Mucosa of descending colon (tissue), 3 donors: Measurements from ENCODE around the gene GALNT3. TPM values are rescaled to one million over a fixed set of nuclear protein-coding genes. Genes with fewer than 3 reads are reported as not detected.

Source experiments
- ATAC-seq: fragments of 200-7000 bp; cut with Tn5 transposase; one replicate; pipeline ENCODE4 v1.9.1; 2020; ENCODE audit warnings: mild to moderate bottlenecking, moderate library complexity
- DNase-seq, 3 donors: peaks; one replicate each; pipeline ENCODE4 v3.0.0-alpha.2; 2020
- H3K36me3 ChIP-seq: fragments of 200-600 bp; one replicate; pipeline ENCODE4 v1.8.0; 2021; ENCODE audit warnings: low read depth, mild to moderate bottlenecking
- H3K4me1 ChIP-seq: fragments of 200-600 bp; one replicate; pipeline ENCODE4 v1.8.0; 2021; ENCODE audit warnings: low read depth, mild to moderate bottlenecking
- H3K4me3 ChIP-seq: fragments of 200-600 bp; one replicate; pipeline ENCODE4 v1.8.0; 2021; ENCODE audit warnings: mild to moderate bottlenecking
- H3K9me3 ChIP-seq: fragments of 200-600 bp; one replicate; pipeline ENCODE4 v1.8.0; 2021; ENCODE audit warnings: mild to moderate bottlenecking
- intact Hi-C, 2 donors: fragments of 100-400 bp; cut with DNase I in 1 of 2; cut with micrococcal nuclease in 1 of 2; formaldehyde crosslinking; loops; one replicate each; pipeline versions ENCODE4 v1.11.0 to v1.11.1; 2022; cut with DNase I, micrococcal nuclease
- long read RNA-seq, 2 donors: library from polyadenylated mRNA; unstranded; transcript quantifications; one replicate each; pipeline ENCODE4 v2.0.0, GENCODE V29; 2019 to 2021
- total RNA-seq, 3 donors: library from RNA; stranded (reverse); fragmentation: NEBNext Ultra II Directional in 2 of 3; extraction: Animal tissue kit (Norgen Biotek cat#: 25700) in 2 of 3; gene quantifications; one replicate each; pipeline versions ENCODE4 v1.2.1 to v1.2.4, GENCODE V29; 2021 to 2023
- TF ChIP-seq, protein P1 (sequence below): fragments of 200-600 bp; IDR thresholded peaks from one replicate; pipeline ENCODE4 v1.8.0; 2022; ENCODE audit warnings: antibody characterized with exemption, mild to moderate bottlenecking
- donor health status: DM: no; HTN: no; CAD: no; lungs with moderate emphysema.
- donor health status: DM: no; HTN: no; CAD: no.
- donor health status: DM: no; HTN: yes; CAD: no.

Gene GALNT3
- total RNA-seq: 10 to 100 TPM; 33.4 to 82.8 (median 81.0) TPM
- long read RNA-seq, donor 1, transcript GALNT3-201 (11 exons, 3,868 nt): major isoform, 52 of 62 reads
- long read RNA-seq, donor 1, partial matches to known transcripts: 3 of 62 reads
- long read RNA-seq, donor 1, other reads (novel, unspliced or antisense): 7 of 62 reads
- long read RNA-seq, donor 2, transcript GALNT3-201 (11 exons, 3,868 nt): major isoform, 10 of 31 reads
- long read RNA-seq, donor 2, partial matches to known transcripts: 17 of 31 reads
- long read RNA-seq, donor 2, other reads (novel, unspliced or antisense): 3 of 31 reads

DNA sequence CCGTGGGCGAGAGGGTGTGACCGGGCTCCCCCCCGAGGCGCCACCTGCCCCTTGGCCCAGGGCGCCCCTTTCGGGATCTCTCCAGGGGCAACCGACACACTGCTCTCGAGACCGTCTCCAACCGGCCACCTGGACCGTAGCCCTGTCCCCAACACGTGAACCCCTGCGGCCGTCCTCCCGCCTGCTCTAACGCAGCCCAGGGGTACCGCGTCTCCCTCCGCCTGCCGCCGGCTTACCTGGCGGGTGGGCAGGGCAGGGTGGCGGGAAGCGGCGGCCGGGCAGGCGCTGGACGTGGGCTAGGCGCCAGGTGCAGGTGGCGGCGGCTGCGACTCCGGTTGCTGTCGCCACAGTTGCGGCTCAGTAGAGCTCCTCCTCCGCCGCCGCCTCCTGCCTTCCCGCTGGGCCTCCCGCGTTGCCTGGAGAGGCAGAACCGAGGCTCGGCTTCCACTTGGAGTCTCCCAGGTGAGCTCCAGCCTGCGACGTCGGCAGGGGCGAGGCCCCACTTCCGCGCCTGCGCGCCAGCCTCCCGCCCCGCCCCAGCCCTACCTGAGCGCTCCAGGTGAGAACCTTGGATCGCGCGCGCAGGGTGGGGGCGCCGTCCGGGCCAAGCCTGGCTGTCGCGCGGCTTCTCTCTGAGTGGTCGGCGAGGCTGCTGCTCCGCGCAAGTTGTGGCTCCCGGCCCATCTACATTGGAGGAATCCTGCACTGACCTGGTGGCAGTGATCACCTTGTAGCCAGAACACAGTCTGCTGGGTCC lies at the start of gene GALNT3:
Gene GALNT3 (minus strand): TSS at position 469 of the 757 bp plus-strand sequence. CDS start 23,547 bp downstream, outside the sequence.
- TF ChIP-seq, protein P1, sequence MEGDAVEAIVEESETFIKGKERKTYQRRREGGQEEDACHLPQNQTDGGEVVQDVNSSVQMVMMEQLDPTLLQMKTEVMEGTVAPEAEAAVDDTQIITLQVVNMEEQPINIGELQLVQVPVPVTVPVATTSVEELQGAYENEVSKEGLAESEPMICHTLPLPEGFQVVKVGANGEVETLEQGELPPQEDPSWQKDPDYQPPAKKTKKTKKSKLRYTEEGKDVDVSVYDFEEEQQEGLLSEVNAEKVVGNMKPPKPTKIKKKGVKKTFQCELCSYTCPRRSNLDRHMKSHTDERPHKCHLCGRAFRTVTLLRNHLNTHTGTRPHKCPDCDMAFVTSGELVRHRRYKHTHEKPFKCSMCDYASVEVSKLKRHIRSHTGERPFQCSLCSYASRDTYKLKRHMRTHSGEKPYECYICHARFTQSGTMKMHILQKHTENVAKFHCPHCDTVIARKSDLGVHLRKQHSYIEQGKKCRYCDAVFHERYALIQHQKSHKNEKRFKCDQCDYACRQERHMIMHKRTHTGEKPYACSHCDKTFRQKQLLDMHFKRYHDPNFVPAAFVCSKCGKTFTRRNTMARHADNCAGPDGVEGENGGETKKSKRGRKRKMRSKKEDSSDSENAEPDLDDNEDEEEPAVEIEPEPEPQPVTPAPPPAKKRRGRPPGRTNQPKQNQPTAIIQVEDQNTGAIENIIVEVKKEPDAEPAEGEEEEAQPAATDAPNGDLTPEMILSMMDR: no peak
- H3K9me3 ChIP-seq: no peaks in the 10 kb centered on the region
- no peaks in the 10 kb centered on the region for H3K36me3 ChIP-seq
- H3K4me1 ChIP-seq: peaks cover 10% of the 10 kb centered on the region
- peak; percentile 94 for ATAC-seq
- peak; percentile 94 to 97 (median 94) for DNase-seq
- intact Hi-C loops: no loop called here
- peak within 1 kb of the TSS; percentile 71 for H3K4me3 ChIP-seq

DNA sequence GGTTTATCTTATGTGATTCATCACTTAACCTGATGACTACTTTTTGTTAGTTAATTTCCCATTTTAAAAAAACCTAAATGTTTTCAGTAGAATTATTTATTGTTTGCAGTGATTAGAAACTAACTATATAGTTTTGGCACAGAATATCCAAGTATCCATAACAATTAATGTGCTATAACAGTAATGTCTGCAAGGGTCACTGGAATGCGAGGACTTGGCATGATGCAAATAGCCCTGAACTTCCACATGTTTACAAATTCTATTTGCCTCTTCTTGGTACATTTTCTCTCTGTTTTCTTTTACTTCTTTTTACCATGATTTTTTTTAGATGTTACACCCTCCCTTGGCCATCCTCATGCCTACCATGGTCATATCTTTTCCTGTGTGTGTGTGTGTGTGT lies 49.3 kb upstream of the GALNT3 start:
- DNase-seq: no peak
- H3K9me3 ChIP-seq: no peaks in the 10 kb centered on the region
- TF ChIP-seq, protein P1: no peak
- no peaks in the 10 kb centered on the region for H3K36me3 ChIP-seq
- intact Hi-C loops: no loop called here
- no peak overlapping the region for H3K4me3 ChIP-seq
- H3K4me1 ChIP-seq: no peaks in the 10 kb centered on the region
- ATAC-seq: no peak

DNA sequence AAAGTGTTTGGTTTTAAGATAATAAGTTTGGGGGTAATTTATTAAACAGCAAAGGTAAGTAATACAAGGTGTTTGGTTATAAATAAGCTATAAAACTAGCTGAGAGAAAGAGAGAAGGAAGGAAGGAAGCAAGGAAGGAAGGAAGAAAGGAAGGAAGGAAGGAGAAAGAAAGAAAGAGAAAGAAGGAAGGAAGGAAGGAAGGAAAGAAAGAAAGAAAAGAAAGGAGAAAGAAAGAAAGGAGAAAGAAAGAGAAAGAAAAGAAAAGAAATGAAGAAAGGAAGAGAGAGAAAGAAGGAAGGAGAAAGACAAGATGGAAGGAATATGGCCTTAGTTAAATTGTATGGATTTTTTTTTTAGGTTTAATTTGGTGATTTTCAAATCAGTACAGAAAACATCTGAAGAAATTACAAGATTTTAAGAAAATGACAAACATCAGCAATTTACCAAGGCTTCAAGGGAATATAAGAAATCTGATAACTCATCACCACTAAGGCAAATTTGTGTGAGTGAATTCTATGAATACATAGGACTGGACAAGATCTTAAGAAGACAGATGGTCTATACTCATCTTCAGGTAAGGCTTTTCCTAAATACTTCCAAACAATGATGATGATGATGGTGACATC lies 46.4 kb upstream of the GALNT3 start:
- intact Hi-C loops: no loop called here
- Histone ChIP-seq H3K9me3 (no peaks in the 10 kb centered on the region), H3K4me1 (no peaks in the 10 kb centered on the region), H3K4me3 (no peak overlapping the region), H3K36me3 (no peaks in the 10 kb centered on the region)
- DNase-seq (no peak), ATAC-seq (no peak)
- TF ChIP-seq, protein P1: no peak

DNA sequence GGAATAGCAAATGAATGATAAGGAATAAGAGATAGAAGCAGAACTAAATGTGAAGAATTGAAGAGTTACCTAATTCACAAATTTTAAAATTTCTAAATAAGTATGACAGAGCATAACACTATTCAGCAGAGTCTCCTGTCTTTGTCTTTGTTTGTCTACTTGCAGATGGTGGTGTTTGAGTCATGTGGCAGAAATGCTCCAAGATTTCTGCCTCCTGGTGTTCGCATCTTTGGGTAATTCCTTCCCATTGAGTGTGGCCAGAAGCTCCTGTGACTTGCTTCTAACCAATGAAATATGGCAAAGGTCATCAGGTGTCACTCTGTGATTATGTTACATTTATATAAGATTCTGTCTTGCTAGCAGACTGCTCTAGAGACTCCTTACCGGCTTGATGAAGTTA lies 45.6 kb upstream of the GALNT3 start:
- Histone ChIP-seq H3K36me3 (no peaks in the 10 kb centered on the region), H3K4me3 (no peak overlapping the region), H3K4me1 (no peaks in the 10 kb centered on the region), H3K9me3 (no peaks in the 10 kb centered on the region)
- TF ChIP-seq, protein P1: no peak
- intact Hi-C loops: no loop called here
- DNase-seq: no peak
- no peak for ATAC-seq

DNA sequence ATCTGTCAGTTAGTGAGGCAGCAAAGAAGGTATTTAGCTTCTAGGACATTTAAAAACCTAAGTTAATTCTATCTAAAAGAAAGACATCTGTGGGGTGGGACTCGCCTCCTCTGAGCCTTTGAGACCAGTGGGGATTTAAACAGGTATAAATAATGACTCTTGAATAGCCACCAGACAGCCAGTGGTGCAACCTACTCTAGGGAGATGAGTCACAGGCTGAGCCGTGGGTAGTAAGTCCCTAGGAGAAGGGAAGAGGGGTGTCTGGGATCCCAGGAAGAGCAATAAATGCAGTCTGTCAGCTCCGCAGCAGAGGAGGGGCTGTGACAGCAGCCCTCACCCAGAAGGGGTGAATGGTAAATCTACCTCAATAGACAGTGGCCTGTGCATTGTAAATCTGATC lies 43.1 kb upstream of the GALNT3 start:
- Histone ChIP-seq H3K4me3 (no peak overlapping the region), H3K9me3 (no peaks in the 10 kb centered on the region), H3K4me1 (no peaks in the 10 kb centered on the region), H3K36me3 (no peaks in the 10 kb centered on the region)
- DNase-seq (no peak), ATAC-seq (no peak)
- intact Hi-C loops: no loop called here
- TF ChIP-seq, protein P1: no peak
